ENCODE data around the gene TMEM214.
A peak's percentile ranks its signal among the peaks of the same experiment; 100 is the strongest.

Gene TMEM214

GRCh38 chr2:27086090-27086723, 53.4 kb downstream of the TMEM214 start:
- DNase-seq, result peak; percentile 95 to 98 (median 96)

GRCh38 chr2:27086724-27087593, 54.2 kb downstream of the TMEM214 start, which contains the start of gene KHK:
TSS of gene KHK (plus strand) at chr2:27086772. CDS start at chr2:27087260, 488 bp downstream.
- no peak for DNase-seq

GRCh38 chr2:27087823-27088410, 55.2 kb downstream of the TMEM214 start:
- no peak for DNase-seq

- DNase-seq, result no peak
Observed at GRCh38 chr2:27088634-27089033, 55.9 kb downstream of the TMEM214 start.

DNA sequence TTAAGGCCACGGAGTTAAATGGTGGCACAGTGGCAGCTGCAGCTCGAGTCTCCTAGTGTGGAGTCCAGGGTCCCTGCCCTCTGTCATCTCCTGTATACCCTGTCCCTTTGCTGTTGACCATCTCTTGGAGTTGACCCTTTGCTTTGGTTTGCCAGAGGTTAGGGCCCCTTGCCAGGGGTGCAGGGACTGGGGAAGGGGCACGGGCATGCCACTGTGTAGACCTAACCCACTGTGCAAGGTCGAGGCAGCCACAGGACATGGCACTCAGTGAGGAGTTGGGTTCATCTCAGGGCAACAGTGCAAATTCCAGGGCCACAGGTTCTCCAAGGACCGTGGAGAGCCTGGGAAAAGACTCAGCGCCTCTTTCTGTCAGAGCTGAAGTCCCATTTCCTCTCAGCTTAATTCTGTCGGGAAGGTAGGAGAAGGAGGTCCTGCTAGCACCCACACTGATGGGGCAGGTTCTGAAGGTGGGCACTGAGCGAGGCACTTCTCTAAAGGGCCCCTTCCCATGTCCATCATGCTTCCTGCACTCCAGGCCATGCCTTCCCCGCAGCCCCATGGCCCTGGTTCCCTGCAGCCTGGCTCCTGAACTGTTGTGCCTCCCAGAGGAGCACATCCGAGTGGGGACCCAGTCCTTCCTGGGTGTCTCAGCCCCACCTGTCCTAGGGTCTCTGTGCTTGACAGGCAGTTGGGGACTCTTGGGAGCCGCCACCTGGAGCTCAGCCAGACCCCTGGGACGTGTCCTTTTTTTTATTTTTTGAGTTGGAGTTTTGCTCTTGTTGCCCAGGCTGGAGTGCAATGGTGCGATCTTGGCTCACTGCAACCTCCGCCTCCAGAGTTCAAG, 56.6 kb downstream of the TMEM214 start:
- no peak for DNase-seq

Data from T-helper 1 cell (primary cell).